ENCODE measurements around the gene TDP1. TPM values are rescaled to one million over a fixed set of nuclear protein-coding genes. Genes with fewer than 3 reads are reported as not detected.

The TDP1 gene
- total and polyA plus RNA-seq, 2 of the 13 experiments (the other 11 are each of a cell fraction or from before 2014, with no cell fraction given): 16.4 to 31.2 TPM

DNA sequence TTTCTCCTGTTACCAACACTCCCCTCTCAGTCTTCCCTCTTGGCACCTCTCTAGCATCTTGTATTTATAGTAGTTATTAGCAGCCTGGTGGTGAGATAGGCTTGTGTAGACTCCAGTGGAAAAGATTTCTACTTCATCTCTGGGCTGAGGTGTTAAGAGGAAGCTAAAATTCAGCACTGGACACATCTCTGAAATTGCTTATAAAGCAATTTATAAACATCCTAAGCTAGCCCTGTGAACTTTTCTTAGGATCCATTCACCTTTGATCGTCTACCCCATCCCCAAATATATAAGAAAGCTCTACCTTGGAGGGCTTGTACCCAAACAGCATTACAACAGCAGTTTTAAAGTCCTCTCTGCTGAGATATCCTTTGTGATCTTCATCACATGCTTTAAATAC, 2.1 kb upstream of the TDP1 start:
- H2AFZ ChIP-seq (ENCODE audit: low read length): no peak overlapping the region
- no peak for FAIRE-seq
- TSS peak; percentile 71 for BruUV-seq (replicated peaks)

More for the DNA sequence above, 2.1 kb upstream of the TDP1 start:
- ChIA-PET CTCF (ENCODE audit: low intra/inter-chr PET ratio, low total read pairs) (no interaction called here), POLR2A (no interaction called here)
- Histone ChIP-seq H4K20me1 (ENCODE audit: insufficient read depth, low read length) (no peaks in the 10 kb centered on the region), H3K9ac (ENCODE audit: insufficient read depth, low read depth, low read length) (peak overlapping the region; percentile 82), H3K4me2 (ENCODE audit: low read depth, low read length) (peak overlapping the region; percentile 85), H3K79me2 (ENCODE audit: insufficient read depth, low read length) (peaks cover 16% of the 10 kb centered on the region), H3K36me3 (replicated peaks in 1 of 2; ENCODE audit: control insufficient read depth in 1 of 2, insufficient read depth in 2 of 2, low read length in 2 of 2) (no peaks in the 10 kb centered on the region), H3K27me3 (ENCODE audit: control insufficient read depth in 1 of 2, insufficient read depth in 2 of 2, low read length in 2 of 2) (no peaks in the 10 kb centered on the region; a peak in 1 of 5 replicates), H3K4me3 (replicated peaks in 1 of 3; ENCODE audit: insufficient read depth in 1 of 3, low read depth in 2 of 3, low read length in 3 of 3) (peak overlapping the region; percentile 72 to 95 (median 81); a peak in 5 of 6 replicates), H3K27ac (ENCODE audit: extremely low read length, insufficient read depth, low read length) (peak overlapping the region; percentile 85), H3K9me3 (ENCODE audit: low read length) (no peaks in the 10 kb centered on the region), H3K4me1 (ENCODE audit: insufficient read depth, low read length) (peaks cover 26% of the 10 kb centered on the region)
- 16% methylated on average over 1 of the region's 1 CpG for WGBS (ENCODE audit: low lambda C conversion rate)
- TF ChIP-seq MAFK (conservative IDR thresholded peaks at IDR 0.05 in 1 of 2, IDR thresholded peaks at IDR 0.05 in 1 of 2; ENCODE audit: low read length in 2 of 2) (peak; percentile 51 to 79; a peak in 2 of 4 replicates), ZMAT3 (CRISPR knock-in tag; conservative IDR thresholded peaks at IDR 0.05) (no peak), ZSCAN22 (CRISPR knock-in tag; IDR thresholded peaks at IDR 0.05) (no peak), GTF2F1 (IDR thresholded peaks at IDR 0.05; ENCODE audit: low read length) (no peak), ATRX (CRISPR knock-in tag; IDR thresholded peaks at IDR 0.05; ENCODE audit: borderline replicate concordance) (no peak), ZNF3 (CRISPR knock-in tag; IDR thresholded peaks at IDR 0.05) (no peak), ZNF773 (CRISPR knock-in tag; IDR thresholded peaks at IDR 0.05; ENCODE audit: borderline replicate concordance) (no peak), SRSF9 (IDR thresholded peaks at IDR 0.05; ENCODE audit: borderline replicate concordance, insufficient read depth, low read depth, low read length, poor library complexity, severe bottlenecking) (no peak), HDAC2 (CRISPR knock-in tag; IDR thresholded peaks at IDR 0.05) (no peak), FOXM1 (CRISPR knock-in tag; IDR thresholded peaks at IDR 0.05) (no peak), ATF1 (CRISPR knock-in tag; IDR thresholded peaks at IDR 0.05) (no peak), MAFF (IDR thresholded peaks at IDR 0.05; ENCODE audit: low read depth, low read length) (peak; percentile 67; the same call in 1 of the 2 replicates), ZNF556 (CRISPR knock-in tag; IDR thresholded peaks at IDR 0.05; ENCODE audit: borderline replicate concordance) (no peak)
- TF ChIP-seq, protein P1, sequence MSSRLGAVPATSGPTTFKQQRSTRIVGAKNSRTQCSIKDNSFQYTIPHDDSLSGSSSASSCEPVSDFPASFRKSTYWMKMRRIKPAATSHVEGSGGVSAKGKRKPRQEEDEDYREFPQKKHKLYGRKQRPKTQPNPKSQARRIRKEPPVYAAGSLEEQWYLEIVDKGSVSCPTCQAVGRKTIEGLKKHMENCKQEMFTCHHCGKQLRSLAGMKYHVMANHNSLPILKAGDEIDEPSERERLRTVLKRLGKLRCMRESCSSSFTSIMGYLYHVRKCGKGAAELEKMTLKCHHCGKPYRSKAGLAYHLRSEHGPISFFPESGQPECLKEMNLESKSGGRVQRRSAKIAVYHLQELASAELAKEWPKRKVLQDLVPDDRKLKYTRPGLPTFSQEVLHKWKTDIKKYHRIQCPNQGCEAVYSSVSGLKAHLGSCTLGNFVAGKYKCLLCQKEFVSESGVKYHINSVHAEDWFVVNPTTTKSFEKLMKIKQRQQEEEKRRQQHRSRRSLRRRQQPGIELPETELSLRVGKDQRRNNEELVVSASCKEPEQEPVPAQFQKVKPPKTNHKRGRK (CRISPR knock-in tag; IDR thresholded peaks at IDR 0.05): no peak
- TF ChIP-seq, protein P2, sequence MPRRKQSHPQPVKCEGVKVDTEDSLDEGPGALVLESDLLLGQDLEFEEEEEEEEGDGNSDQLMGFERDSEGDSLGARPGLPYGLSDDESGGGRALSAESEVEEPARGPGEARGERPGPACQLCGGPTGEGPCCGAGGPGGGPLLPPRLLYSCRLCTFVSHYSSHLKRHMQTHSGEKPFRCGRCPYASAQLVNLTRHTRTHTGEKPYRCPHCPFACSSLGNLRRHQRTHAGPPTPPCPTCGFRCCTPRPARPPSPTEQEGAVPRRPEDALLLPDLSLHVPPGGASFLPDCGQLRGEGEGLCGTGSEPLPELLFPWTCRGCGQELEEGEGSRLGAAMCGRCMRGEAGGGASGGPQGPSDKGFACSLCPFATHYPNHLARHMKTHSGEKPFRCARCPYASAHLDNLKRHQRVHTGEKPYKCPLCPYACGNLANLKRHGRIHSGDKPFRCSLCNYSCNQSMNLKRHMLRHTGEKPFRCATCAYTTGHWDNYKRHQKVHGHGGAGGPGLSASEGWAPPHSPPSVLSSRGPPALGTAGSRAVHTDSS (CRISPR knock-in tag; conservative IDR thresholded peaks at IDR 0.05): no peak
- in situ Hi-C loops (cut with HindIII; ENCODE audit: extremely low pct_ligation_motif_present, low pct_unique_long_range_greater_than_20kb) (loop anchor here (25.0 kb wide), 1 partner anchor 284 kb away; no protein-coding TSS in a partner anchor), intact Hi-C loops (cut with micrococcal nuclease; ENCODE audit: unreplicated experiment) (loop anchor here (2.0 kb wide), 1 partner anchor 429 kb away; no protein-coding TSS in a partner anchor)
- ATAC-seq (no peak), DNase-seq (ENCODE audit: low spot score) (no peak)

Measured in HepG2 (cell line).